Left hindlimb (tissue), 1 donor: ENCODE measurements around the gene SPANXD.
"Not testable (repeated sequence)": the region's sequence is repeated elsewhere in the genome, so short reads cannot be mapped to it uniquely, and the experiment has no call there.

ENCODE experiments used
- DNase-seq: peaks from one replicate; pipeline ENCODE4 v3.0.0-alpha.2; 2018

The SPANXD gene

GRCh38 chrX:141698639-141699038 is at the start of gene SPANXD:
Gene SPANXD (minus strand): TSS chrX:141698739. CDS start chrX:141698405, 334 bp downstream.
- DNase-seq = not testable (repeated sequence)

GRCh38 chrX:141742666-141743065 is 44.1 kb upstream of the SPANXD start:
- DNase-seq = no peak

- DNase-seq = no peak
Observed at GRCh38 chrX:141736656-141737055, 38.1 kb upstream of the SPANXD start.

- DNase-seq = no peak
Observed at GRCh38 chrX:141733371-141733770, 34.8 kb upstream of the SPANXD start.

- no peak for DNase-seq
Observed at GRCh38 chrX:141732031-141732430, 33.5 kb upstream of the SPANXD start.

GRCh38 chrX:141724186-141724585 is 25.6 kb upstream of the SPANXD start:
- no peak for DNase-seq

- DNase-seq = no peak
Observed at GRCh38 chrX:141714680-141715079, 16.1 kb upstream of the SPANXD start.

- DNase-seq = no peak
Observed at GRCh38 chrX:141701072-141701471, 2.5 kb upstream of the SPANXD start.

- no peak for DNase-seq
Observed at GRCh38 chrX:141673946-141674345, 24.6 kb downstream of the SPANXD start.

- no peak for DNase-seq
Observed at GRCh38 chrX:141669689-141670088, 28.9 kb downstream of the SPANXD start.

- DNase-seq = no peak
Observed at GRCh38 chrX:141668371-141668770, 30.2 kb downstream of the SPANXD start.

GRCh38 chrX:141662781-141663180 is 35.8 kb downstream of the SPANXD start:
- no peak for DNase-seq

GRCh38 chrX:141652286-141652685 is 46.3 kb downstream of the SPANXD start:
- no peak for DNase-seq
